HPDE6-E6E7 (cell line): ENCODE data around the gene MED25.
"Not testable (repeated sequence)": the region's sequence is repeated elsewhere in the genome, so short reads cannot be mapped to it uniquely, and the experiment has no call there.

Source experiments
- DNase-seq: peaks from one replicate; pipeline ENCODE4 v3.0.0; 2011; ENCODE audit warnings: missing footprints; ENCODE audit errors: extremely low spot score

The MED25 gene

GRCh38 chr19:49816590-49816989, 1.5 kb upstream of the MED25 start:
- no peak for DNase-seq

- no peak for DNase-seq
Measured at GRCh38 chr19:49818649-49819370, 721 bp downstream of the MED25 start.

DNA sequence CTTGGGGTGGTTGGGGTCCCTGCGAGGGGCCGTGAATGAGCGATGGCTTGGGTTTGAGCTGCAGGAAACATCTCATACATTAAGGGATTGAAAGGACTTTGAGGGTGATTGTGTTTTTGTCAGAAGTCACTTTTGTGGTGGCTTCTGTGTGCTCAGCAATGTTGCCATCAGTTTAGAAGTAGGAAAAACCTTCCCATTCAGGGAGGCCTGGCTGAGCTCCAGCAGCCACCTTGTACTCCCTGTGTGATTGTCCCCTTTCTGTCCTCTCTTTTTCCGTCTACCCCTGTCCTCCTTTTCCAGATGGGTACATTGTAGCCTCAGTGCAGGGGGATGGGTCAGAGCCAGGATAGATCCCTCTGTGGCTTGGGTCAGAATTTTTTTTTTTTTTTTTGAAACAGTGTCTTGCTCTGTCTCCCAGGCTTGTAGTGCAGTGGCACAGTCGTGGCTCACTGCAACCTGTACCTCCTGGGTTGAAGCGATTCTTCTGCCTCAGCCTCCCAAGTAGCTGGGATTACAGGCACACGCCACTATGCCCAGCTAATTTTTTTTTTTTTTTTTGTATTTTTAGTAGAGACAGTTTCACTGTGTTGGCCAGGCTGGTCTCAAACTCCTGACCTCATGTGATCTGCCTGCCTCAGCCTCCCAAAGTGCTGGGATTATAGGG, 1.5 kb downstream of the MED25 start:
- DNase-seq: not testable (repeated sequence)

DNA sequence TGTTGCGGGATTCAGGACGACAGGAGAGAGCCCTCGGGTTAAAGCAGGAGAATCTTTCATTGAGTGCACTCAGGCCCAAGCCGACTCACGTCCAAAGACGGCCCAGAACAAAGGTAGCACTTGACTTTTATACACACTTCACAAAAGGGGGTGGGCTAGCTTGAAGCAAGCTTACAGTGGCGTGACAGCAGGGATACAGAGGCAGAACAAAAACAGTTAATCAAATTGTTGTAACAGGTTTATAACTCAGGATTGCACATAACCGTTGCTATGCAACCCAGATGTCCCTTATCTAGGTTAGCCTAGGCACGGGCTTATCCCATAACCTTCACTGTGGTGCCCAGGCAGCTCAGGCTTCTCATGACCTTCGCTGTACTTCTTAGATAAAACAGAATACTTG, 2.0 kb downstream of the MED25 start:
- DNase-seq: no peak

DNA sequence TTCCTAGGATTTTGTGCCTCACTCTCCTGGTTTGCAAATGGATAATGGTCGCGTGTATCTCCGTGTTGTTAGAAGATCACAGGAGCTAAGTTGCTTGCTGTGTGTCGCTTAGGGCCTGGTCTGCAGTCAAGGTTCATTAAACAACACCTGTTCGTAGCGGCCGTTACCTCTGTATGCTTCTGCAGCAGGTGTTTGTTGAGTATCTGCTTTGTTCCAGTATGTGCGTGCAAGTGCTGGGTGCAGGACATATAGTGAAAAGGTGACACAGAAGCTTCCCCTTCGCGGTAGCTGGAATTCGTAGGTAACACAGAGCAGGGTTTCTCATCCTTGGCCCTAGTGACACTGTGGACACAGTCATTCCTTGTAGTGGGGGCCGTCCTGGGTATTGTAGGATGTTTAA, 5.4 kb downstream of the MED25 start:
- DNase-seq: no peak

DNA sequence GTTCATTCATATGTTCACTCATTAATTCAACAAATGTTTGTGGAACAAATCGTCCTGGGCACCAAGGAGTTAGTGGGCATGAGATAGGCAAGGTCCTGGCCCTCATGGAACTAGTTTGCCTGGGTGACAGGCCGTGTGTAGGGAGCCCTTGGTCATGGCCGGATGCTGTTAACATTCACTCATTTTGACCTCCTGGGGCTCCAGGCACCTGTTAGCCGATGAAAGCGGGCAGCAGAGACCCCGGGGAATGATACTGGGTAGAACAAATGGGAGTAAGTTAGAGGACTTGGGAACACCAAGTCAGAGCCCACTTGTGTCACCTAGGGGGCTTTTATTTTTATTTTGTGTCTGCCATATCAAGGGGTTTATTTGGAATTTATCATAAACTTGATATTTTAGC, 6.6 kb downstream of the MED25 start:
- no peak for DNase-seq

DNA sequence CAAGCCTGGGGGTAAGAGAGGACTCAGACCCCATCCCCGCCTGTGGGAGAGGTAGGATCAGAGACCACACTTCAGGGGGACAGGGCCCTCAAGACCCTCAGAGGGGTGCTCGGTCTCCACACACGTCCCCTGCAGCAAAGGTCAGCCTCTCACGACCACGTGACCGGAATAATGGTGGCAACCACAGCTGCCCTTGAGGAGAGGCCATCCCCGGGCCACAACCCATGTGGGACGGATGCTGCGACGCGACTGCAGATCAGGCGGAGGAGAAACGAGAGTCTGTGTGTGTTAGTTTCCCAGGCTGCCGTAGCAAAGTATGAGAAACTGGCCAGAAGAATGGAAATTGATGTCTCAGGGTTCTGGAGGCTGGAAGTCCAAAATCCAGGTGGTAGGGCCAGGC, 8.9 kb downstream of the MED25 start:
- DNase-seq: no peak

DNA sequence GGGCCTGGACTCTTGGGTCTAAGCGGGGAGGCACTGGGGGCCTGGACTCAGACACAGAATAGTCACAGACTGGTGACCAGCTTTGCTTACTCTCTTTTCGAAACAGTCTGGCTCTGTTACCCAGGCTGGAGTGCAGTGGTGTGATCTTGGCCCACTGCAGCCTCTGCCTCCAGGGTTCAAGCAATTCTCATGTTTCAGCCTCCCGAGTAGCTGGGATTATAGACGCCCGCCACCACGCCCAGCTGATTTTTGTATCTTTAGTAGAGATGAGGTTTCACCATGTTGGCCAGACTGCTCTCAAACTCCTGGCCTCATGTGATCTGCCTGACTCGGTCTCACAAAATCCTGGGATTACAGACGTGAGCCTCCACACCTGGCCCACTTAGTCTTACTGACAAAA, 11.1 kb downstream of the MED25 start:
- no peak for DNase-seq

GRCh38 chr19:49829721-49830120, 11.6 kb downstream of the MED25 start:
- DNase-seq: no peak

- no peak for DNase-seq
Measured at GRCh38 chr19:49830766-49831165, 12.7 kb downstream of the MED25 start.

- no peak for DNase-seq
Measured at GRCh38 chr19:49831592-49831991, 13.5 kb downstream of the MED25 start.

- DNase-seq: no peak
Measured at GRCh38 chr19:49832556-49832955, 14.5 kb downstream of the MED25 start.

- no peak for DNase-seq
Measured at GRCh38 chr19:49833599-49833998, 15.5 kb downstream of the MED25 start.

- no peak for DNase-seq
Measured at GRCh38 chr19:49835562-49835961, 17.5 kb downstream of the MED25 start.

GRCh38 chr19:49836176-49837008, 18.3 kb downstream of the MED25 start:
- no peak for DNase-seq

- no peak for DNase-seq
Measured at GRCh38 chr19:49837009-49837310, 18.9 kb downstream of the MED25 start.

DNA sequence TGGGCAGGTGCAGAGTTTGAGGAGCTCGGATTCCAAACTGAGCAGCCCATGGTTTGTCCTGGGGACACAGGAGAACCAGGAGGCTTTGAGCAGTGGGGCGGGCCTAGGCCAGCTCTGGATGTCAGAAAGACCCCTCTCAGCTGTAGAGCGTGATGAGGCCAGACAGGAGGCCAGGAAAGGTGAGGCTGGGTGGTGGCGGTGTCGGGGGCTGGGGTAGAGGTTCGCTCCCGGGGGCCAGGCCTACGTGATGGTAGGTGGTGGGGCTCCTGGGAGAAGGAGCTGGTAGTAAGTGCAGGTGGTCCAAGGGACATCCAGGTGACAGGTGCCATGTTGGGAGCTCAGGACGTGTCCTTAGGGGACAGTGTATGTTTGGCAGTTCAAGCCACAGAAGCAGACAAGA, 19.3 kb downstream of the MED25 start:
- no peak for DNase-seq

GRCh38 chr19:49838885-49839588, 20.9 kb downstream of the MED25 start:
- DNase-seq: no peak

DNA sequence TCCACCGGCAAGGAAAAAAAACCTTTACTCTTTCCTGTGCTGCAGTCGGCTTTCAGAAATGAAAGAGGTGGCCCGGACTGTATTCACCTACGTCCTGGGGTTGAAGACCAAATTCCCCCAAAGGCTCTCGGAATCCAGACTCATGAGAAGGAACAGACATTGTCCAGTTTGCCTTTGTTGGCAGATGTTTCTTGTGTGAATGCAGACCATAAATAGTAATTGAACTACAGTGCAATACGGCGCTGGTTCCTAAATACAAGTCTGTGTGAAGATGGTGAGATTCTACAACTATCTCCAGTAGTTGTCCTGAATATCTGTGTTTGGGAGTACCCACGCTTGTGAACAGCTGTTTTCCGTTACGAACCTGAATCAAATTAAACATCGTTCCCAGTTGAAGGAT, 21.6 kb downstream of the MED25 start:
- no peak for DNase-seq

- no peak for DNase-seq
Measured at GRCh38 chr19:49840321-49840720, 22.2 kb downstream of the MED25 start.

- DNase-seq: no peak
Measured at GRCh38 chr19:49840736-49841249, 22.7 kb downstream of the MED25 start.

DNA sequence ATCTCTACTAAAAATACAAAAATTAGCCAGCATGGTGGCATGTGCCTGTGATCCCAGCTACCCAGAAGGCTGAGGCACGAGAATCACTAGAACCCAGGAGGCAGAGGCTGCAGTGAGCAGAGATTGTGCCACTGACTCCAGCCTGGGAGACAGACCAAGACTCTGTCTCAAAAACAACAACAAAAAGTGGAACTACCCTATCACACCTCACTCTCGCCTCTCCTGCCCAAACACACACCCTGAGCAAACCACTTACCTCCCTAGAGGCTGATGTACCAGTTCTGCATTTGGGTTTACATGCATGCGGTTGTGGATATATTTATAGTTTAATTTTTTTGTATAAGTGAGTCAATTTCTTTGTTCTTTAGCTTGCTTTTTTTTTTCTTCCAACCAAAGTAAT, 25.2 kb downstream of the MED25 start:
- DNase-seq: no peak
